ENCODE measurements around the gene OTOG.

DNA sequence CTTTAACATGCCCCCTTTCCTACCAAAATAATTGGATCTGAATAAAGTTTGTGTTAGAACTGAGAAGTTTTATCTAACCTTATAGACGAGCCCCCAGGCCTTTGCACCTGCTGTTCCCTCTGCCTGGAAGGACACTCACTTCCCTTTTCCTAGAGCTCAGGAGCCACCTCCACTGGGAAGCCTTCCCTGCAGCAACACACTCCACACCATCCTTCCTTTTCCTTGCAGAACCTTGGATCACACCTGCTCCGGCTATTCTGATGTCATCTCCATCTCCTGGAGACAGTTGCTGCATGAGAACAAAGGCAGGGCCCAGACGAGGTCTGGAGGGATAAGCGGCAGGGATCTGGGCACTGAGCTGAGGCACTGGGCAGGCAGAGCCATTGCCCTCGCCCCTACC is 149.7 kb downstream of the OTOG start:
- TF ChIP-seq CTCF (conservative IDR thresholded peaks at IDR 0.05): no peak
- no peak for TF ChIP-seq EZH2 (IDR thresholded peaks at IDR 0.05; ENCODE audit: low read depth)
